HuH-7 (cell line): Measurements from ENCODE around the gene RYR3.

Experiments
- DNase-seq: peaks from one replicate; pipeline ENCODE4 v3.0.0; 2011; ENCODE audit warnings: low spot score

RYR3 gene

DNA sequence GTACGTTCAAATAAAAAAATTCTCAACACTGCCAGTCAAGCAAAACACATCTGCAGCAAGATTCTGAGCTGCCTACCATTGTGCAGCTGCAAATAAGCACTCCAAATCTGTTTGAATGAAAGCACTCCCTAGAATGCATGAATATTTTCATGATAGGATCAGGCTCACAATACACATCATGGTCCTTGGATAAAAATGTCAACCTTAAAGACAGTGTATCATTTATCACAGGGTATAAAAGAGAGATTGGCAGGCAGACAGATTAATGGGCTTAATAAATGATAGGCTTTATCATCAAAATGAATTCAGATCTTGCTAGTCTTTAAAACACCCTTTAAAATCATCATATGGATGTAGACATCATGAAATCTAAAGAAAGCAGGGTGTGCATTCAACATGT, 9.2 kb downstream of the RYR3 start:
- DNase-seq, result no peak

DNA sequence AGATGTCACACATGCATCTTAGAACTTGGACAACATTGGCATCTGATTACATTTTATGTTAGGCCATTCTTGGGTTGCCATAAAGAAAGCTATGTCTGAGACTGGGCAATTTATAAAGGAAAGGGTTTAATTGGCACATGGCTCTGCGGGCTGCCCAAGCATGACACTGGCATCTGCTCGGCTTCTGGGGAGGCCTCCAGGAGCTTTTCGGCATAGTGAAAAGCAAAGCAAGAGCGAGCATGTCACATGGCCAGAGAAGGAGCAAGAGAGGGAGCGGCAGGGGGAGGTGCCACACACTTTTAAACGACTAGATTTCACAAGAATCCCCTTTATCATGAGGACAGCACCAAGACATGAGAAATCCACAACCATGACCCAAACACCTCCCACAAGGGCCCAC, 11.3 kb downstream of the RYR3 start:
- no peak for DNase-seq

DNA sequence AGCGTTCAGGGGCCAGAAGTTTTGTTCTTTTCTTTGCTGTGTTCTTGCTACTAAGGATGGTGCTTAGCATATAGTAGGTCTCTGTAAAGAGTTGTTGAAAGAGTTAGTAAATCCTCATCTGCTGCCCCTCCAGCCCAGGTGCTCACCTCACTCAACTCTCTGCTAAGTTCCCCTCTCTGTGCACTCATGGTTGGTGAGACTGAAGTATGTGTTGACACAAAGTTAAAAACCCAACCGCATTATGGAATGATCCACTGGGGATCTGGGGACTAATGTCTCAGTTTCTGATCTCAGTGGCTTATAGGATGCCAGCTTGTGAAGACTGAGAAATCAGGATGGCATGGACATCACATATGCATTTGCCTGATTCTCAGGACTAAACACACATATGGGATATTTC, 13.8 kb downstream of the RYR3 start:
- no peak for DNase-seq

DNA sequence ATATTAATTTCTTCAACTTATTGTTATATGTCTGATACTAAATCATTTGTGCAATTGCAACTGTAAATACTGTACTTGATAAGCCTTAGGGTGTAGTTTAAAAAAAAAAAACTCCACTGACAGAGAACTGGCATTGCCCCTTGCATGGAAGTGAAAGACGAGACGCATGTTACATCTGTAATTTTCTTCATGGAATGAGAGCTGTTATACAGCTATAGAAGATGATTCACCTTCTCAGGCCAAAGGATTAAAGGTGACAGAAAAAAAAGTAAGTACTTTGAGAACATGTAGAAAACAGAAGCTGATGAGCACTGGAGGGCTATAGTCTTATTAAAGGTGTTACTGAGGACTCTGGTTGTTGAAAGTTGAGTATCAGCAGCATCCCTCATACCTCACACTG, 16.1 kb downstream of the RYR3 start:
- no peak for DNase-seq

DNA sequence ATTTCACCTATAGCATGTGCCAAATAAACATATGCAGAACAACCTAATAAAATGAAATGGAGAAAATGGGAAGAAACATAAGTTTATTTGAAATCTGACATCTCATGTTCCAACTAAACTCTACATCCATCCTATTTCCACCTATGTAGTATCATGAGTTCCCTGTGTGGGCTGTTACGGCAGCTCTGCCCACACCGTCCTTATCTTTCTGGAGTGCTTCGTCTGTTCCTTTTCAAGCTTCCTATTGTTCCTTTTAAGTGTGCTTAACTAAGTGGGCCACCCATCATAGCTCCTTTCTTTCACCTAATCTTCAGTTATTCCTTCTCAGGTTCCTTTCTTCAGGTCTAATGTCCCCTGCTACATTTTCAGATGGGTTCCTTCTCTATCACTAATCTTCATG, 17.3 kb downstream of the RYR3 start:
- DNase-seq, result no peak

DNA sequence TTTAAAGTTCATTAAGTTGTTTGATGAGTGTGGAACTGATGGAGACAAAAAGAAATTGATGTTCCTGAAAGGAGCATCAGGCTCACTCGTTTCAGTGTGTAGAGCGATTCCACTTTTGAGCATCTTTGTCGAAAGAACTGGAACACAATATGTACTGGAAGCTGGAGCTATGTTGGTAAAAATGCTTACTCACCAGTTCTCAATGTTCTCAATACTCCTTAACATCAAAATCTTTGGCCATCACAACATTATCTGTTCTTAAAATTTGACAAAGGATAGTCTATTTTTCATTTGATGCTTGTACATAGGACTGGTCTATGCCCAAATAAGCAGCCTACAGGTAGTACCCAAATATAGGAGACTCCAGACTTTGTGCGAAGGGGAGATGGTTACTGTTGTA, 18.7 kb downstream of the RYR3 start:
- no peak for DNase-seq

DNA sequence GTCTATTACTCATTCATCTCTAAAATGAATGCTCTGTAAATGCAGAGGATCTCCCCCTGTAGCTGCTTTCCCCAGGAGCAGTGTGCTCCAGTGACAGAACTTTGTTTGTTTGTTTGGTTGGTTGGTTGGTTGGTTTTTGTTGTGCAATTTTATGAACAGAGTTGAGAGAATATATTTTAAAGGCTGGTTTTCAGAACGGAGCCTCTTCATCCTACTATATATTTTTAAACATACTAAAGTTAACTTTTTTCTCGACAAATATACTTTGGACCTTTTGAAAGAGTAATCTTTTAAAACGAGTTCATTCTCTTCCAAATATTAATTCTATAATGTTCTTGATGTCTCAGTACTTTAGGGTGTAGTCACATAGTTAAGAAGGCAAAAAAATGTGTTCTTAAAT, 20.2 kb downstream of the RYR3 start:
- DNase-seq, result no peak

DNA sequence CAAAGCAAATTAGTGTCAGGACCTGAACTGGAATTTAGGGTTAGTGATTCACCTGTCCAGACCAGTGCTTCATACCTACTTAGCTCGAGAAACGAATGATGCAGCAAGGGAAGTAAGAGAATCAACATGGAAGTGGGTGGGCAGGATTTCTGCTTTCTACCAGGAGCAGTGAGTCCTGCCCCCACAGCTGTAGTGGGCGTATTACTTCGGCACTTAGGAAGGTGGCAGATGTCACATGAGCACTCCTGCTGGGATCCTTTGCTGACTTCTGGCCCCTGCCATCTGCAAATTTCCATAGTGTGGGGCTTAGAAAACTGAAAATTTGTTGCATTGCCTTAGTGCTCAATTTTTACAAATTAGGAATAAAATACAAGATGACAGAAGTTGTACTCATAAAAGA, 31.2 kb downstream of the RYR3 start:
- DNase-seq, result no peak

DNA sequence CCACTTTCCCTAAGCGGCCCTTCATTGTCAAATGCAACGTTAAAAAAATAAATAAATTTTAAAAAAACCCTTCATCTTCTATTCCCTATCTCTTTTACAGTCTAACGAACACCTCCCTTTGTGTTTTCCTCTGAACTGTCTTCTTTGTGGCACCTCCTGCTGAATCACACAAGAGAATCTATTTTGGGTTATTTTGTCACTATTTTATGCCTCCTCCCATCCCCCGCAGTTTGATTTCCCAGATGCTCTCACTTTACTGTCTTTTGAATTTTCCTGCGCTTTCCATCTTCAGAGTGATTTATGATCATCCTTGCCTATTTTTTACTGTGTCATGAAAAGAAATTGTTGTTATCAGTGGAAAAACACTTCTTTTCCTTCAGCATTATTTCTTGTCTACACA, 32.5 kb downstream of the RYR3 start:
- DNase-seq, result no peak

DNA sequence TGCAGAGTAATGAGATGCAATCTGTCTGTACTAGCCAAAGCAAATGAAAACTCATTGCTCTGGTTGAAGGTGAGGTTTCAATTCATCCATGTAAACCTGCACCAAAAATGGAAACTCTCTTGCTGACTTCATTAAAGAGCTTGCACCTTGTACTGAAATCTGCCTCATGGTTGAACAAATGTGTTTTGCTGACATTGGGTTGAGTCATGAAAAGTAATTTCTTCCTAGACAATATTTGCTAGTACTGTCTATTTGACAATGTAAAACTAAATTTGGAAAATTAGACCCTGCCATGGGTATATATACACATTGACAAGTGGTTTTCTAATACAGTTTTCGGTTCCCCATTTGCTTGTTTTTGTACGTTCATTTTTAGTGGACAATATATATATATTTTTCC, 33.3 kb downstream of the RYR3 start:
- no peak for DNase-seq

DNA sequence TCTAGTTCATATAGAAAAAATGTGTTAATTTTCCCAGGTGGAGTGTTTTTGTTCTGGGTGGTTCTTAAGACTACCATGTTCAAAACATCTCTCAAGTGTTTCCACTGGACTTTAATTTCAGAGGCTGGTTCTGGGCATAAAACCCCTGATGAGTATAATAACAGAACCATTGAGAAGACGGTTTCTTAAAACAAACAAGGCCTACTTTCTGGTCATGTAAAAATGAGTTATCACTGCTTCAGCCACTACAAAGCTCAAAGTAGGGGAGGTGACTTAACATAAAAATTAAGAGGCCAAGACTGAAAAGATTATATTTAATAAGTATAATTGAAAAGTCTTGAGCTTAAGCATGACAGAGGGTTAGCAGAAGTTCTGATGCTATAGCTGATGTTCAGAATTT, 33.8 kb downstream of the RYR3 start:
- no peak for DNase-seq

DNA sequence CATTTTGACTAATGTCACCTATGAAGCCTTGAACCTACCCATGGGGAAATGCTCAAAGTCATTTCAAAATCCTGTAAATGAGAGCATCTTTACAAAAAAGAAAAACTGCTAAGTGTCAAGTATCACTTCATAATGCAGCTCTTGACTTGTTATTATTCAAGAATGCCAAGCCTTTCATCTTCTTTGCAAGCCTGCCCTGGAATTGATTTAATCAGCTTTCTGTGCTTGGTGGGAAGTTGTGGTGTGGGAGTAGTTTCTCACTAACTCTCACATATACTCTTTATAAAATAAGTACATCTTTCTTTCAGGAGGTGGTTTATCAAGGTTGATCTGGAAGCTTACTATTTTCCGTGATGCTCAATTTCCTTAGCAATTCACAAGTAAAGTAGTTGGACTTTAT, 43.6 kb downstream of the RYR3 start:
- no peak for DNase-seq

DNA sequence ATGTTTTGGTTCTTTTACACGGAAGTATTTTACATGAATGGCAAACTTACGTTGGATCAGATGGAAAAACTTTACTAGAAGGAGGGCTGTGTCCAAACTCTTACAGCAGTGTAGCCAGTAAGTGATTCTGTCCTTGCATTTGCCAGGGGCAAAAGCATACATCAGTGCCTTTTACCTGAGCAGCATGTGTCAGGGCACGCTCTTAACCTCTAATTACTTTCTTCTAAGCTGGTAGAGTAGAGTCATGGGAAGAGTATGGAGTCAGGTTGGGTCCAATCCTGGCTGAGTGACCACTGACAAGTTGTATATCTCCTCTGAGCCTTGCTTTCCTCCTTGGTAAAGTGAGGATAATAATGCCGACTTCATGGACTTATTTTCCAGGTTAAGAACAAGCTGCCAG, 47.1 kb downstream of the RYR3 start:
- DNase-seq, result no peak

DNA sequence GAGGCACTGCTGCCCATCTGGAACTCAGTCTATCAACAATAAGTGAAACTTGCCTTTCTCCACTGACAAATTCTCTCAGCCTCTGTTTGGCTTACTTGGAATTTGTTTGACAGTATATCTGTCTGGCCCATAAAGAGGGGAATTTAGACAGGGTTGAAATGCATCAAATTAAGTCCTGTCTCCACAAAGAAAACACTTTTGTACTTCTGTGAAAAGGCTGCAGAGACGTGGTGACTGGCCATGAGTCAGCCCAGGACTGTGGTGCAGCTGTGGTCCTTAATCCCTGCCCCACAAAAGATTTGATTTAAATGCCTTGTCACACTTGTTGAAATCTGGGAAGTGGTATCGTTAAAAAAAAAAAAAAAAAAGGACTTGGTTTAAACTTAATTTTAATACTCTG, 47.5 kb downstream of the RYR3 start:
- no peak for DNase-seq

DNA sequence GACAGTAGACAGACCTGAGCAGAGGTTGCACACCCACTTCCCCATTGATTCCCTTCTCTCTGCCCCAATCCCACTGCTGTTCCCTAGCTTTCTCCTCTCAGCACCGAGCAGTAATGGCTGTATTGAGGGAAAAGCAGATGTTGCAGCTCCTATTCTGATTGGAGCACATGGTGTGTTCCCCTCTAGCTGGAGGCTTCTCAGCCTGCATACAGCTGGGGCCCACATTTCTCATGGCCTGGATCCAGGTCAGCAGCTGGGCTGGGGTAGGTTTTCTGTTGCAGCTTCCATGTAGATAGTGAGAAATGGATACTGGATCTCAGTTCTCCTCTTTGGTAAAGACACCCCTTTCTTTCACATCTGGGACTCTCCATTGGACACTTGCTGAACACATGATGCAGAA, 50.1 kb downstream of the RYR3 start:
- DNase-seq, result no peak

DNA sequence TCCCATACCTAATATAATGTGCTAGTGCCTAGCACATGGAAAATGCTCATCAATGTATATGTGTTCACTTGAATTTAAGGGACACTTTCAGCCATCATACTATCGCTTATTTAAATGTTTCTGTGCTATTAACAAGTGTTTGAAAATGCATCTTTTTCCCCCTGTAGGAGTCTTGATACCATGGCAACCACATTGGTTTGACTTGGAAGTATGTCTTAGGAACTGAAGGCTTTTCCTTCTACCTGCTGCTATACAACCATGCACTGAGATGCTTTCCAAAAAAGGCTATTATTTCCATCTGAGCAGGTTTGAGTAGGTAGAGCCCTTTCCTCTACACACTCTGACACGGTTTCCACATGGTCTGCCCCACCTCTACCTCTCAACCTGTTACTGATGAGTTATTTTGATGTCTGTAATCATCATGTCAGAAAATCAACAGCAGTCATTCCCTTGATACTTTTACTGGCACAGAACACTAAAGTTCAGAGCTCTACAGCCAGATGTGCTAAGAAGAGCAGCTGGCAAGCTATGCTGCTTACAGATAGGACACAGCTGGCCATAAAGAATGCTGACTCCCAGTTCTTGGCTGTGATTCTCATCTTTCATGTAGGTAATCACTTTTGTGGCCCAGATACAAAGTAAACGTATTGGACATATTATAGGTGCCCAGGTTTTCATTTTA, 59.3 kb downstream of the RYR3 start:
- no peak for DNase-seq

DNA sequence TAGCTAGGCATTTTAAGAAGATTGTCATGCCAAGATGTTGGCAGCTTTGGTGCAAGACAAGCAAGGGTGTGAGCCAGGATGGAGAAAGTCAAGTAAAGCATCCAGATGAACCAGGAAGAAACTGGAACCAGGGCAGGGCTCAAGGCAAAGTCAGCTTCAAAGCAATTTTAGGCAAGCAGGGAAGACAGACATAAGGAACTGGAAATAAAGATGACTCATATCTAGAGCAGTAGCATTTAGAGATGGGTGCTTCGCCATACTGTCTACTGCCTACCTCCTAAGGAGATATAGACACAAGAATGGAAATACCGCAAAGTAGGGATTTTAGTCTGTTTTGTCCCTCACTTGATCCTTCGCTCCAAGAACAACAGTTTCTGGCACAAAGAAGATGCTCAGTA, 59.9 kb downstream of the RYR3 start:
- DNase-seq, result no peak

DNA sequence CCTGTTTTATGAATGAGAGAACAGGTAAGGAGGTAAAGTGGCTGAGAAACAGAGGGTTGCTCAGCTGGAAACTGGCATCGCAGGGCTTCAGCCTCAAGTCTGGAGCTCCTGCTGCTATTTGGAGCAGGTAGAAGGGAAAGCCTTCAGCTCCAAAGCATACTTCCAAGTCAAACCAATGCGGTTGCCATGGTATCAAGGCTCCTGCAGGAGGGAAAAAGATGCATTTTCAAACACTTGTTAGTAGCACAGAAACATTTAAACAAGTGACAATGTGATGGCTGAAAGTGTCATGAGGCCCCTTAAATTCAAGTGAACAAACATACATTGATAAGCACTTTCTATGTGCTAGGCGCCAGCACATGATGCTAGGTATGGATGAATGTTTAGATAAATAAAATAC, 60.4 kb downstream of the RYR3 start:
- no peak for DNase-seq

DNA sequence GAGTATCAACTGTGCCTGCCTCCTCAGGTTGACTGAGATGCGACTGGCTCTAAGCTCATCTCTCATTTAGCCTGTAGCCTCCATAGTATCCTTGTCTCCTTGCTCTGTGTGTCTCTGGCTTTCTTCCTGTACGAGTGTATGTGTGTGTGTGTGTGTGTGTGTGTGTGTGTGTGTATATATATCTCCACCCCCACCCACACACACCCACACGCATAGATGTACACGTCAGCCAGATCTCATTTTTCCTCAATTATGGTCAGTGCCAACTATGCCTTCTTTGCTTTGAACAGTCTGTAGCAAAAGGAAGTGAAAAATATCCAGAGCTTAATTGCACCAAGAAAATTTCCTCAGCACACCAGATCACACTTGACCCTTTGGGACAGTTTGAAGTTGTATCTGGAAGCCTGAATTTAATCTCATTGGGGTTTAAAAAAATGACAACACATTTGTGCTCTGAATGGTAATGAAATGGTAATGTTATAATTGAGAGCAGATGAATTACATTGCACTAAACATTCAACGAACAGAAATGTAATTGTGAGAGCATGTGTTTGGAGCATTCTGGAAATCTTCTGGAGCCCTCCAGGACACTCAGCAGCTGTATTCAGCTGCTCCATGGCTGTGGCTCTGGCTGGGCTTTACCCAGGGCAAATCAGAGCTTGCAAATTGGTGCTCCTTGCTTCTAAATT, 63.6 kb downstream of the RYR3 start:
- DNase-seq, result no peak

DNA sequence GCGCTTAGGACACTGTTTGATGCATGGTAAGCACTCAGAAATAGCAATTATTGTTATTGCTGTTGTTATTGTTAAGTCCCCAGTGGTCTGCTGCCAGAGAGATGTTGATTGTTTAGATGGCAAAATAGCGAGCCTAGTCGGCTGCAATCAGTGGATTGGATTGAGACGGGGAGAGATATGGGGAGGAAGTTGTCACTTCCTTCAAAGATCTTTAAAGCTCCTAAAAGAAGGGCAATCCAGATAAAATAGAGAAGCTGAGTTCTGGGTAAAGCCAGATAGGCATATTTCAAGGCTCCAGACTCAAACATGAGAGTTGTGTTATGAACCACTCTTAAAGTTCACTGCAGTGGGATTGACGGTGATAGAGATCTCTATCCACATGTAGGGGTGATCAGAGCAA, 64.5 kb downstream of the RYR3 start:
- DNase-seq, result no peak

DNA sequence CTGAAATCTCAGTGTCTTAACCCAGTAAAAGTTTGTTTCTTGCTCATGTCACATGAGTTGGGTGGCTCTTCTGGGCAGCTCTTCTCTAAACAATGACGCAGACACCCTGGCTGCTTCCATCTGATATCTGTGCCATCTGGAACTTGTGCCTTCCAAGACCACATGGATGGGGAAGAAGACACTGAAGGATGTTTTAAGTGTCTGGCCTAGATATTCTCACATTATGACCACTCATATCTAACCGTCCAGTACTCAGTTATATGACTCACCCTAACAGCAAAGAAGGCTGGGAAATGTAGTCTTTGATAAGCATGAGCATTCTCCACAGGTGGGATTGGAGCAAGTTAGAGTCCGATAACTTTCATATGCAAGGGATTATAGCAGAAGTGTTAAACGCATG, 66.4 kb downstream of the RYR3 start:
- DNase-seq, result no peak

DNA sequence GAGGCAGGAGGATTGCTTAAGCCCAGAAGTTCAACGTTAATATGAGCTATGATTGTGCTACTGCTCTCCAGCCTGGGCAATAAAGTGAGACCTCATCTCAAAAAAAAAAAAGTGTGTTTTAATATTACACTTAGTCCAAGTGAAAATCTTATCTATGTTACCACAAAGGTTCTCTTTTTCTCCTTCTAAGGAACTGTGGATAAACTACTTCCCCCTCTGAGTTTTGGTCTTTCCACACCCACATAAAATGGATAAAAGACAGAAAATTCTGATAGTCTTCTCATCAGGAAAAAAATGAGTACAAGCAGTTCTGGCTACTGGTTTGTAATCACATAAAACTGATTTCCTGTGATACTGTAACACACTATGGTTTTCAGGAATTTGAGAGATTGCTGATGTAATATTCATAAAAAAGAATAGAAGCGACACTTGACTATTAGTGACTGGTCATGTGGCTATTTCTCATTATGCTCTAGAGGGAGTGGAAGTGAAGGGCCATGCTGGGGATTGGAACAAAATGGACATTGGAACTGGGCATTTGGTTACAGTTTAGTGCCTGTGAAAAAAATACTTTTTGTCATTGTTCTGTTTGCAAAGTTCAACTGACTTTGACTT, 68.2 kb downstream of the RYR3 start:
- DNase-seq, result no peak

DNA sequence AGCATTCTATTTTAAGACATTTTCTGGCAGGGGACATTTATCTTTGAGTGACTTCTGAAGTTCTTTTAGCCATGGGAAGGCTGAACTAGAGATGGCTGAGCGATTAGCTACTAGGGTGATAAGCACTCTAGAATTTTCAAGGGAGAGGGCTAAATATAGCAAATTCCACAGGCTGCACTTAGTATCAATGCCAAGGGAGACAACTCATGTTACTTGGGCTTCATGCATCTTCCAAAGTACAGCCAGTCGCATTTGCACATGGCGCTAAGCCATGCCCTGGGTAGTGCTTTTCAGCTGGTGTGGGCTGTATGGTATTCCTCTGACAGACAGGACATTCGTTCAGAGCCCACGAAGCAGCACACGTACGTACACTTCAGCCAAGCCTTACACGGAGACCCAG, 69.6 kb downstream of the RYR3 start:
- no peak for DNase-seq

DNA sequence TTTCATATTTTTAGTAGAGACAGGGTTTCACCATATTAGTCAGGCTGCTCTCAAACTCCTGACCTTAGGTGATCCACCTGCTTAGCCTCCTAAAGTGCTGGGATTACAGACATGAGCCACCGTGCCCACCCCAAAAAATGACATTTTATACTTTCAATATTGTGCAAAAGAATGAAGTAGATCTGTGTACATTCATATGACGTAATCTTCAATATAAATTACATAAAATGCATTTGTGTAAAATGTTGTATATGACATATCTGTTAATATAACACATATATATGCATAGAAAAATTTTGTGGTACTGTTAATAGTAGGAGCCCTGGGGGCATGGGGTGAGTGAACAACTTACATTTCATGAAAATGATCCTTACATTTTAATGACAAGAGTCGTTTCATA, 71.7 kb downstream of the RYR3 start:
- DNase-seq, result no peak
